T1000 (cell line): ENCODE data around the gene BABAM1.

Source experiments
- DNase-seq: peaks from one replicate; lab custom pipeline; 2025; ENCODE audit warnings: mixed read lengths; lab: John Stamatoyannopoulos, UW

Gene BABAM1

DNA sequence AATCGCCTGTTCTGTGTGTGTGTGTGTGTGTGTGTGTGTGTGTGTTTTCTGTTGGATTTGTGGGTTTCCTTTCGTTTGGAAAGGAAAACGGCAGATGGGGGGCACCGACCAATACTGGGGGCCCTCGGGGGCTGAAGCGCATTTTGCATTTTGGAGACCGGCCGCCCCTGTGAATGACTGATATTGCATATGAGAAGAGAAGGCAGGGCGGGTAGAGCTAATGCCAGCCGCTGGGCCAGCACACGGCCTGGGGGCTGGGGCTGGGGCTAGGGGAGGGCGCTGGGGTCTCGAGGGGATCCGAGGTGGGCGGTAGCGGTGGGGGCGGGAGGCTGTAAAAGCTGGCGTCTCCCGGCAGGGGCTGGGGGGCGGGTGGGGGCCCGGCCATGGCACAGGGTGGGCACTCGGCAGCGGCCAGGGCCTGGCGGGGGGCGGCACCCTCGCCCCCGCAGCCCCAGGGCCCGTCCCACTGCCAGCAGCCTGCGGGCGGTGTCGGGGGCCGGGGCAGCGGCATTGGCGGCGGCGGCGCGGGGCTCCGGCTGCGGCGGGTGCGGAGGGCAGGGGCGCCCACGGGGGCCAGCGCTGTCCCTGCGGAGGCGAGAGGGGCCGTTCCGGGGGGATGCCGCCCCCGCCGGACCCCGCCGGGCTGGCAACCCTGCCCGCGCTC lies 56.2 kb downstream of the BABAM1 start:
- DNase-seq, result no peak

DNA sequence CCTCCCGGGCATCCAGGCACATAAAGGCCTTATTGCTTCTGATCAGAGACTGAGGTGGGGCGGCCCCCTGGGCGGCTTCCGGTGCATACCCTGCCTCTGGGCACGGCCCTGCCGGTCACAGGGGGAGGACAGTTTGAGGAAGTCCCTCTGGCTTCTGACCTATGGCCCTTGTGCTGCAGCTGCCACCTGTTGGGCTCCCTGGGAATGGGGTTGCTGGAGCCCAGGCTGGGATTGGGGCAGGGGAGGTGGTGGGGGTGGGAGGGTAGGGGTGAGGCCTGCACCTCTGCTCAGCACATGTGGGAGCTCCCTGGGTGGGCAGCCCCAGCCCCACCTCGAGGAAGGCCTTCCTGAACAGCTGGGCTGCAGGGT lies 56.7 kb downstream of the BABAM1 start:
- no peak for DNase-seq

DNA sequence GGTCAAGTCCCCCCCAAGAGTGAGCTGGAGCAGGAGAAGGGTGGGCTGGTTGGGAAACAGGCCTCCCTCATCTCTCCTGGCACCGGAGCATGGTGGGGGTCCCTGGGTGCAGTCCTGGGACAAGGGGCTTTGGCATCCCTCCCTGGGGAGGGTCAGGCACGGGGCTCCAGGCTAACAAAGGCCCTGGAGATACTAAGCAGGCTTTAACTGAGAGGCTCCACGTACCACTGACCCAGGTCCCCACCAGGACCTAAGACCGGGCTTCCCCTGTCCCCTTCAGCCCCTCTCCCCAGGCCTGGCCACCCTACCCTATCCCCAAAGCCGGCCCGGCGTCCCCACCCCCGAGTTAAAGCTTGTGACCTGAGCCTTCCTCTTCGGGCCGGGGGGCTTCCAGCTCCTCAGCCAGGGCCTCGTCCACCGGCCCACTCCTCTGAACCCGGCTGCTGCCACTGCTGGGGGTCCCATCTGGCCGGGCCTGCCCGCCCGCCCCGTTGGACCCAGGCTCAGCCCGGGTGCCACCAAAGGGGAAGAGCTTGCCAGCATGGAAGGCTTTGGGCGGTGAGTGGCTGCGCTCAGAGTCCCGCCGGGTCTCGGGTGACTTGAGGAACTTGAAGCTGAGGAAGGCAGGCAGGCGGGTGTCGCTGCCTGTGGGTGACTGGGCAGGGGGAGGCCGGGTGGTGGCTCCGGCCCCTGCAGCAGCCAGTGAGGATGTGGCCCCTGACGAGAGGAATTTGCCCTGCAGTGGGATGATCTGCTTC lies 57.3 kb downstream of the BABAM1 start:
- no peak for DNase-seq

DNA sequence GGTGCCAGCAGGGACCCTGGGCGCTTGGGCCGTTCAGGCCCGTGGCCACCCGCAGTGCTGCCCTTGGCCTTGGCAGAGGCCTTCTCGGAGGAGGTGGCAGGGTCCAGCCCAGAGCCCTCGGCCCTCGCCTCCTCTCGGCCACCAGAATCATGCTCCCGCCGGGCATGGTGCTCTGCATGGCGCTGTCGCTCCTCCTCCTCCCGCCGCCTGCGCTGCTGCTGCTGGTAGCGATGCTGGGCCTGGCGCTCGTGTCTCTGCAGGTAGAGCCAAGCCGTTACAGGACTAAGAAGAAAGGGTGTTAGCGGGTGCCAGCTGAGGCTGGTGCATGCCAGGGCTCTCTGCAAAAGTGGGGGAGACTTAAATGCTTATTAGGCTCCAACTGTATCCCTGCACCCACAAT lies 57.9 kb downstream of the BABAM1 start:
- DNase-seq, result no peak

DNA sequence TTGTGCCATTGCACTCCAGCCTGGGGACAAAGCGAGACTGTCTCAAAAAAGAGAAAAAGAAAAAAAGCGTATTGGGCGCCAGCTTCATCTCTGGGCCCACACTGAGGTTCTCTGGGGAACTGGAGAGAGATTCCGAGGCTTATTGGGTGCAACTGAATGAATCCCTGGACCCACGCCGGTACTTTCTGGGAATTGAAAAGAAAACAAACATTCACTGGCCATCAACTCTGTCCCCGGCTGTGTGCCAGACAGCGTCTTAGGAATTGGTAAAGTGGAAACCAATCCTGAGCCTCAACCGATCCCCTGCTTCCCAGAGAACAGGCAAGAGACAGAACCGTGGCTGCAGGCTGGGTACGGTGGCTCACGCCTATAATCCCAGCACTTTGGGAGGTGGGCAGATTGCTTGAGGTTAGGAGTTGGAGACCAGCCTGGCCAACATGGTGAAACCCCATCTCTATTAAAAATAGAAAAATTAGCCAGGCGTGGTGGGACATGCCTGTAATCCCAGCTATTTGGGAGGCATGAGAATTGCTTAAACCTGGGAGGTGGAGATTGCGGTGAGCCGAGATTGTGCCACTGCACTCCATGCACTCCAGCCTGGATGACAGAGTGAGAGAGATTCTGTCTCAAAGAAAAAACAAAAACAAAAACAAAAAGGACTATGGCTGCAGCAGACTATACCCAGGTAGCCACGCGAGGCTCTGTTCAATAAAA lies 58.8 kb downstream of the BABAM1 start:
- DNase-seq, result no peak

DNA sequence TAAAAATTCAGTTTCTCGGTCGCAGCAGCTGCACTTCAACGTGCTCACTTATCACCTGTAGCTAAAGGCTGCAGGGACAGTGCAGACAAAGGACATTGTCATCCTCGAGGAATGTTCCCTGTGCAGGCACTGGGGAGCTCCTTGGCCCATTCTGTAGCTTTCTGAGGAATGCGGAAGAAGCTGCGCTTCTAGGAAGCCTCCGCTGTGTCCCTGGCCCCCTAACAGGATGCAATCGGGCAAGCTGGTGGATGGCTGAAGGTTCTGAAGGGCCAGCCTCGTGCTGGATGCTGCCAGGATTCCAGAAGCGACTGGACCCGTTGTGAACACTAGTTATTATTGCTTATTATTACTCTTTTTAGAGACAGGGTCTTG lies 59.3 kb downstream of the BABAM1 start:
- DNase-seq, result no peak

DNA sequence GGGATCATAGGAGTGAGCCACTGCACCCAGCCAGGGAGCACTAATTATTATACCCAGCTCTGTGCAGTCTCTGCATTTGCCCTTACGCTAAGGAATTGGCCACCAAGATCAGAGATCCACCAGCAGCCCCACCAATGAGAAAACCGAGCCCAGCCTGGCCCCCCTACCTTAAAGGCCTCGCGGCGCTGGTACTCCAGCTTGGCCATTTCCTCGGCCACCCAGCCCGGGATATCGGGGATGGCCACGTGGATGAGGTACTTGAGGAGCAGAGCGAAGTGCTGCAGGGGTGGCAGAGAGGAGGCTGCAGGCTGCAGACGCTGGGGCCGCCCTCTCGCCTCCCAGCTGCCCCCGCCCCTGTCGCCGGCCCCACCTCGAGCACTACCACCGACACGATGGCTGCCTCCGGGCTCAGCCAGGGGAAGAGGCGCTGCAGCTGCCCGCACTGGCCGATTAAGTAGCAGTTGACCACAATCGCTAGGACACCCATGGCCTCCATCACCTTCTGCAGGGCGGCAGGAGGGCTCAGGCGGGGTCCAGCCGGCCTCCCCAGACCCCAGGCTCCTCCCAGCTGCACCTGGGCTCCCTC lies 59.9 kb downstream of the BABAM1 start:
- no peak for DNase-seq

DNA sequence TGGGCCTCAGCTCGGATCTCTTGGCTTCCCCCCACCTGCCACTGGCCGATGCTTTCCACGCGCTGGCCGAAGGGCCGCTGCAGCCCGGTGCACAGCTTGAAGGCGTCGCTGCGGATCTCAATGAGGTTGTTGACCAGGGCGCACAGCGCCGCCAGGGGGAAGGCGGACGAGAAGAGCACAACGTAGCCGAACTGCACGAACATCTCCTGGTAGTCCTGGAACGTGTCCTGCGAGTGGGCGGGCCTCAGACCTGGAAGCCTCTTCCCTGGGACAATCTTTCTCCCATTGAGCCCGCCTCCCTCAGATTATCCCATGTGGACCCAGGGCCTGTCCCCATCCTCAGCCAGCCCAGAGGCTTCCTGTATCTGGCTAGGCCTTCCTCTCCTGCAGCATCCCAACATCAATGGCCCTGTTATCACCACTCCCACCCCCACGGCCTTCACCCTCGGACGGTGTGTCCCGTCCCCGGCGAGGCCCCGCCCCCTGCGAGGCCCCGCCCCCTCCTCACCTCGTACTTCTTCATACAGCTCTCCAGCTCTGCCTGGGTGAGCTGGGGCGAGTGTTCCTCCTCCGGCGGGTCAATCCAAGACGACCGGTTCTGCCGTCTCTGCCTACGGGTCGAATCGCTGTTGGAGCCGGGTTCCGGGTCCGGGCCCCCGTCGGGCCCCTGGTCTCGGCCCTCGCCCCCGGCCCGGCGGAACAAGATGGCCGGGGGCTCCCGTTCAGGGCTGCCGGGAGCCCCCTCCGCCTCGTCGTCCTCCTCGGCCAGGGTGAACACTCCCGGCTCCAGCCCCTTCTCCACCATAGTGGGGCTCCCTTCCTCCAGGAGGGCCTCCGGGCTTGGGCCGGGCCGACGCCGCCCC lies 60.6 kb downstream of the BABAM1 start:
- no peak for DNase-seq
